ENCODE results near the gene PILRA. TPM values are rescaled to one million over a fixed set of nuclear protein-coding genes. Genes with fewer than 3 reads are reported as not detected.

Gene PILRA
- total RNA-seq, 4 donors from 2014 or later: 10.9 to 27.3 (median 15.8) TPM

DNA sequence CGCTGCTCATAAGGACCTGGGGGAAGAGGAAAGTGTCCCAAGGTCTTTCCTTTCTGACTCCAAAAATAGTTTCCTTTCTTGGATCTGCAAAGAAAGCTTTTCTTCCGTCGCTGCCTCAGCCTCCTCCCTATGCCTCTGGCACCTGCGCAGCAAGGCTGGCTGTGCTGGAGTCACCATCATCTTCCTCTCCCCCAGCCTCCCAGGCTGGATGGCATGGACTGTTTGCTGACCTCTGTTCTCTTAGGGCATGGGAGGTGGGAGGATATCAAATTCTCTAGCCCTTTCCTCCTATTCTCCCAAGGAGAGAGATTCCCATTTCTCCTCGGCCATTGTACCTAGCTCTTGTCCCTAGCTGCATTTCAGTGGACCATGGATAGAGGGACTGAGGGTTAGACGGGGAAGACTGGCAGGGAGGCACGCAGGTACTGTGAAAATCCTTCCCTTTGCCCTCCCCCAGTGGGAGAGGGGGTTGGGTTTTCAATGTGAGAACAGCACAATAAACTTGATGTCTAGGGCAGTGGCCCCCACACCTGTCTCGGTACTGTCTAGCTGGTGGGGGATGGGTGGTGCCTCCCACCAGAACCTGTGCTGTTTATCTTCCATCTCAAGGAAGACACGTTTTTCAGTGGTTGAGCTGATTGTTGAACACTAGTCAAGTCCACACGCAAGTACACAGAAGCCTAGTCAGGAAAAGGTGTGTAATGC lies 60.5 kb downstream of the PILRA start:
- Histone ChIP-seq H3K27ac (peak overlapping the region in 2 of 4 donors; percentile 25 to 30), H3K9me3 (no peaks in the 10 kb centered on the region), H3K27me3 (no peaks in the 10 kb centered on the region), H3K36me3 (peaks cover 0 to 39% (median 7%) of the 10 kb centered on the region in 3 donors), H3K4me1 (peaks cover 0 to 51% (median 30%) of the 10 kb centered on the region in 4 donors), H3K4me3 (no peak overlapping the region)
- 68 to 78% methylated on average over 10 of the region's 10 CpGs for WGBS, 2 donors
- DNase-seq (ENCODE audit: low spot score in 2 of 2): no peak
- TF ChIP-seq EP300 (IDR thresholded peaks at IDR 0.05): no peak

DNA sequence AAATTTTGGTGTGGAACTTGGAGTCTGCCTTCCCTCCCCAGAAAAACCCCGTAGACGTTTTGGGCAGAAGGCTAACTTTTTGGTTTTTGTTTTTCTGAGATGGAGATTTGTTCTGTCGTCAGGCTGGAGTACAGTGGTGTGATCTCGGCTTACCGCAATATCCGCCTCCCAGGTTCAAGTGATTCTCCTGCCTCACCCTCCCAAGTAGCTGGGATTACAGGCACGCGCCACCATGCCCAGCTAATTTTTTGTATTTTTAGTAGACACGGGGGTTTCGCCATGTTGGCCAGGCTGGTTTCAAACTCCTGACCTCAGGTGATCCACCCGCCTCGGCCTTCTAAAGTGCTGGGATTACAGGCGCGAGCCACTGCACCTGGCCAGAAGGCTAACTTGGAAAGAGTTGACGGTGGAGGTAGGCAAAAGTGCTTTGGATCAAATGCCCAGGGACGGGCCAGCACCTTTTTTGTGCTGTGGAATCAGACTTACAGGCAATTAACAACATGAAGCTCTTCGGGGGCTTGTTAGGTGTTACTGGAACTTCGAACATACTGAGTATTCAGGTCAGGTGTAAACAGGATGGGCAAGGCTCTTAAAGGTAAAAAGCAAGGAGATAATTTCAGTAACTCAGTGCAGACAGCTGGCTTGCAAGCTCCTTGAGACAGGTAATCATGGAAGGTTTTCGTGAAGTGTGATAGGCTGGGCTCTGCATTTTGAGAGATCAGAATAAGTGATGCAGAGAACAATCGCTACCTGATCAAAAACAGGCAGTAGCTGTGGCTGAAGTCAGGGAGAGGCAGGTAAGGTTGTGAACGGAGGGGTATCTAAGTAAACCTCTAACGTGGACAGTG lies 61.2 kb downstream of the PILRA start:
- Histone ChIP-seq H3K4me1 (peaks cover 0 to 51% (median 30%) of the 10 kb centered on the region in 4 donors), H3K36me3 (peaks cover 0 to 39% (median 7%) of the 10 kb centered on the region in 3 donors), H3K27me3 (no peaks in the 10 kb centered on the region), H3K9me3 (no peaks in the 10 kb centered on the region), H3K4me3 (peak overlapping the region in 2 of 4 donors; percentile 73 to 92), H3K27ac (peak overlapping the region in 3 of 4 donors; percentile 96 to 98 (median 98))
- WGBS, 2 donors: 81 to 85% methylated on average over 22 of the region's 22 CpGs
- TF ChIP-seq POLR2A (IDR thresholded peaks at IDR 0.05) (no peak), EP300 (IDR thresholded peaks at IDR 0.05) (no peak)
- TF ChIP-seq, protein P1, sequence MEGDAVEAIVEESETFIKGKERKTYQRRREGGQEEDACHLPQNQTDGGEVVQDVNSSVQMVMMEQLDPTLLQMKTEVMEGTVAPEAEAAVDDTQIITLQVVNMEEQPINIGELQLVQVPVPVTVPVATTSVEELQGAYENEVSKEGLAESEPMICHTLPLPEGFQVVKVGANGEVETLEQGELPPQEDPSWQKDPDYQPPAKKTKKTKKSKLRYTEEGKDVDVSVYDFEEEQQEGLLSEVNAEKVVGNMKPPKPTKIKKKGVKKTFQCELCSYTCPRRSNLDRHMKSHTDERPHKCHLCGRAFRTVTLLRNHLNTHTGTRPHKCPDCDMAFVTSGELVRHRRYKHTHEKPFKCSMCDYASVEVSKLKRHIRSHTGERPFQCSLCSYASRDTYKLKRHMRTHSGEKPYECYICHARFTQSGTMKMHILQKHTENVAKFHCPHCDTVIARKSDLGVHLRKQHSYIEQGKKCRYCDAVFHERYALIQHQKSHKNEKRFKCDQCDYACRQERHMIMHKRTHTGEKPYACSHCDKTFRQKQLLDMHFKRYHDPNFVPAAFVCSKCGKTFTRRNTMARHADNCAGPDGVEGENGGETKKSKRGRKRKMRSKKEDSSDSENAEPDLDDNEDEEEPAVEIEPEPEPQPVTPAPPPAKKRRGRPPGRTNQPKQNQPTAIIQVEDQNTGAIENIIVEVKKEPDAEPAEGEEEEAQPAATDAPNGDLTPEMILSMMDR (IDR thresholded peaks at IDR 0.05): no peak
- no peak for DNase-seq (ENCODE audit: low spot score in 2 of 2)

DNA sequence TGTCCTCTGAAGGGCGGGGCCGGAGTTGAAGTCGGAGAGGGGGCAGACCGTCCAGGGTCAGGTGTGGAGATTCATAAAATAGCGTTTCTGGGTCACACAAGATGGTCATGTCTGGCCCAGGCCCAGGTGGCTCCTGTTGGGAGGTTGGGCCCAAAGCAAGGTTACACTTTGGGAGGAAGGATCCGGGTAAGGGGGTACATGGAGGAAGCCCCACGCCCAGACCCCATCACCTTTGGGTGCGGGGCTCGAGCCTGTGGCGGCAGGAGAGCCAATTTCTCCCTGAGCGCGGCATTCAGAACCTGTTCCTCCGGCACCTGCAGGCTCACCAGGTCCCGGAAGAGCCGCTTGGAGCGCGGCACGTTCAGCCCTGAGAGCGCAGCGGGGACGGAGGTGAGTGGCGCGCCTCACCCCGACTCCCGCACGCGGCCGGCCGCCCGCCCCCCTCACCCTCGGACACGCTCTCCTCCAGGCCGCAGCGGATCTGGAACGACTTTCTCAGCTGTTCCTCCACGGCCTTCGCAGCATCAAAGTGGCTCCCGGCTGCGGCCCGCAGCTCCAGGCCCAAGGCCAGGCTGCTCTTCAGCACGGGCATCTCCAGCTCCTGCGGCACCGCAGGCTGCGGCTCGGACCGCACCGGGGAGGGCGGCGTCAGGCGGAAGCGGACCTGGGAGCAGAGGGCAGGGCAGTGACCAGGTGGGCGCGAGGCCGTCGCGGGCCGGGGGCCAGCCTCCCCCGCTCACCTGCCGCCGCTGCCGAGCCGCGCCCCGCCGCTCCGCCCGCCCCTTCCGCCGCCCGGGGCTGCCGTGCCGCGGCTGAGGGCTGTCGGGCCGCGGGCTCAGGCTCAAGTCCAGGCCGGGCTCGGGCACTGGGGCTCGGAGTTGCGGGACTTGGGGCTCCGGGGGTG lies 62.4 kb downstream of the PILRA start:
- Histone ChIP-seq H3K4me1 (peaks cover 0 to 47% (median 27%) of the 10 kb centered on the region in 4 donors), H3K27me3 (no peaks in the 10 kb centered on the region), H3K4me3 (peak overlapping the region; percentile 60 to 92 (median 81)), H3K9me3 (no peaks in the 10 kb centered on the region), H3K36me3 (peaks cover 0 to 39% (median 7%) of the 10 kb centered on the region in 3 donors), H3K27ac (peak overlapping the region; percentile 82 to 98 (median 97))
- TF ChIP-seq, protein P1 (IDR thresholded peaks at IDR 0.05): peak in 1 of 5 experiments; percentile 7
- no peak for TF ChIP-seq EP300 (IDR thresholded peaks at IDR 0.05)
- WGBS, 2 donors: 8 to 14% methylated on average over 15 to 28 of the region's 81 CpGs
- no peak for DNase-seq (ENCODE audit: low spot score in 2 of 2)

DNA sequence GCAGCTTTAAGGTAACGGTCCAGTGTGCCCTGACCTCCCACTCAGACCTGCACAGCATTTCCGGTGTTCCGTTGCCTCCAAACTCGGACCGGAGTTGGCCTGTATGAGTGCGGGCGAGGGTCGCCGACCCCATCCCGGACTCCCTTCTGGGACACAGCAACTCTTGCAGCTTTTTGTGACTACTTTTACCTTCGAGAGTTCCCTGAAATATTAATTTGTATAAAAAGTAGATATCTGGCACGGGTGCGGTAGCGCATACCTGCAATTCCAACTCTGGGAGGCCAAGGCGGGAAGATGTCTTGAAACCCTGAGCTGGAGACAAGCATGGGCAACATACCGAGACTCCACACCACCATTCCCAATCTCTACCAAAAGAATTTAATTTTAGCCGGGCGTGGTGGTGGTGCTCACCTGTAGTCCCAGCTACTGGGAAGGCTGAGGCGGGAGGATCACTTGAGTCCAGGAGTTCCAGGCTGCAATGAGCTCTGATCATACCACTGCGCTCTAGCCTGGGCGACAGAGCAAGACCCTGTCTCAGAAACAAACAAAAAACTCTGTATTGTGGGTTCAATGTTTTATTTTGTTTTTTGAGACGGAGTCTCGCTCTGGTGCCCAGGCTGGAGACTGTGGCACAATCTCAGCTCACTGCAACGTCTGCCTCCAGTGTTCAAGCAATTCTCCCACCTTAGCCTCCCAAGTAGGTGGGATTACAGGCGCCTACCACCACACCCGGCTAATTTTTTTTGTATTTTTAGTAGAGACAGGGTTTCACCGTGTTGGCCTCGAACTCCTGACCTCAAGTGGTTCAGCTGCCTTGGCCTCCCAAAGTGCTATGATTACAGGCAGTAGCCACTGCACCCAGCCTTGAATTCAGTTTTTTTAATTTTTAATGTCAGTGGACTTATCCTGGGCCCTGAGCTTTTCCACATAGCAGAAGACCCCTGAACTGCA lies 64.1 kb downstream of the PILRA start:
- no peak for DNase-seq (ENCODE audit: low spot score in 2 of 2)
- Histone ChIP-seq H3K4me3 (peak overlapping the region in 1 of 4 donors; percentile 89), H3K4me1 (peaks cover 0 to 29% (median 12%) of the 10 kb centered on the region in 4 donors), H3K36me3 (peaks cover 0 to 24% (median 7%) of the 10 kb centered on the region in 3 donors), H3K27me3 (no peaks in the 10 kb centered on the region), H3K9me3 (no peaks in the 10 kb centered on the region), H3K27ac (peak overlapping the region in 3 of 4 donors; percentile 96 to 98 (median 98))
- TF ChIP-seq, protein P1 (IDR thresholded peaks at IDR 0.05): no peak
- no peak for TF ChIP-seq EP300 (IDR thresholded peaks at IDR 0.05)
- TF ChIP-seq POLR2A (IDR thresholded peaks at IDR 0.05): no peak
- 89 to 91% methylated on average over 28 of the region's 28 CpGs for WGBS, 2 donors

Data from tibial nerve (tissue), 4 donors.